Muscle of arm (tissue), 12 donors: ENCODE data around the gene PROCR. TPM values are rescaled to one million over a fixed set of nuclear protein-coding genes. Genes with fewer than 3 reads are reported as not detected.
"Not testable (repeated sequence)": the region's sequence is repeated elsewhere in the genome, so short reads cannot be mapped to it uniquely, and the experiment has no call there.

Experiments
- DNase-seq: peaks from one replicate; pipeline ENCODE4 v3.0.0-alpha.2; 2013
- polyA plus RNA-seq, 12 donors: library from polyadenylated mRNA; unstranded; fragments of 120-200 nt; gene quantifications; one replicate each; pipeline ENCODE4 v1.2.1, GENCODE V29; 2013; ENCODE audit not compliant: insufficient read length in 12 of 12

The PROCR gene
- polyA plus RNA-seq, 12 donors, result 30.2 to 55.4 (median 40.6) TPM; not detected in 1

- DNase-seq, result no peak
Observed at GRCh38 chr20:35155936-35156335, 15.9 kb upstream of the PROCR start.

DNA sequence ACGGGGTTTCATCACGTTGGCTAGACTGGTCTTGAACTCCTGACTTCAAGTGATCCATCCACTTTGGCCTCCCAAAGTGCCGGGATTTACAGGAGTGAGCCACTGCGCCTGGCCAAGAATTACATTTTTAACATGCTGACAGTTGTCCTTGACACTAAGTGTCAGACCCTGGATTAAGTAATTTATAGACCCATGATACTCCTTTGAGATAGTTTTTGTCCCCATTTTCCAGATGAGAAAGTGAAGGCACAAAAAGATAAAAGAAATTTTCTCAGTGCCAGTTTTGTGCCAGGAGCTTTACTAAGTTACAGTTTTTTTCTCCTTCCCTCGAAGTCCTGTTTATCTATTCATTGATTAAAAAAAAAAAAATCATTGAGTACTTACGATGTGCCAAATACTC, 14.9 kb upstream of the PROCR start:
- no peak for DNase-seq

- DNase-seq, result not testable (repeated sequence)
Observed at GRCh38 chr20:35160341-35160740, 11.5 kb upstream of the PROCR start.

DNA sequence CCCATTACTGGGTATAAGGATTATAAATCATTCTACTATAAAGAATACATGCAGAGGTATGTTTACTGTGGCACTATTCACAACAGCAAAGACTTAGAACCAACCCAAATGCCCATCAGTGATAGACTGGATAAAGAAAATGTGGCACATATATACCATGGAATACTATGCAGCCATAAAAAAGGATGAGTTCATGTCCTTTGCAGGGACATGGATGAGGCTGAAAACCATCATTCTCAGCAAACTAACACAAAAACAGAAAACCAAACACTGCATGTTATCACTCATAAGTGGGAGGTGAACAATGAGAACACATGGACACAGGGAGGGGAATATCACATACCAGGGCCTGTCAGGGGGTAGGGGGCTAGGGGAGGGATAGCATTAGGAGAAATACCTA, 7.3 kb upstream of the PROCR start:
- not testable (repeated sequence) for DNase-seq

GRCh38 chr20:35165221-35166185, 6.4 kb upstream of the PROCR start:
- DNase-seq, result no peak

DNA sequence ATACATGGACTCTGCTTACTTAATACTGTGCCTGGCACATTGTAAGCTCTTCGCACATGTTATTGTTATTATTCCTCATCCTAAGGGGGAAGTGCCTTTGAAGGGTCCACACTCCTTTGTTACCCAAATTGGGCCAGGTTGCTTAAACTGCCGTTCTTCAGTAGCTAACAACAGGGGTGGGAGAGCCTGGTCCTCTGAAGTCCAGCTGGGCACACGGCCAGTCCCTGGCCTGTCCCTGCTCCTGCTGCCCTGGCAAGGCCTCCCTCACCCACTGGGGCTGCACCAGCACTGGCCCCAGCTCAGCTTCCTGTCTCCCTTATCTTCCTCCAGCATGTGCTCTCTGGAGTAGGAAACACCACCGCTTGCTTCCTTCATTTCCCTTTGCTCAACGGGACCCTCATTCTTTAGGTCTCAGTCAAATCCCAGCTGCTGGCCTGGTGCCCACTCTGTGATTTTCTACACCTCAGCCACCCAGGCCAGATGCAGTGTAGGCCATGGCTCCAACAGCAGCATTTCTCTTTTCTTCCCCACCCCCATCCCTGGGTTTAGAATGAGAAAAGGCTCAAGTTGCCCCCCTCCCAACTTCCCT, 5.5 kb upstream of the PROCR start:
- DNase-seq, result no peak

GRCh38 chr20:35167787-35168186, 4.1 kb upstream of the PROCR start:
- no peak for DNase-seq

- not testable (repeated sequence) for DNase-seq
Observed at GRCh38 chr20:35168701-35169409, 3.0 kb upstream of the PROCR start.

DNA sequence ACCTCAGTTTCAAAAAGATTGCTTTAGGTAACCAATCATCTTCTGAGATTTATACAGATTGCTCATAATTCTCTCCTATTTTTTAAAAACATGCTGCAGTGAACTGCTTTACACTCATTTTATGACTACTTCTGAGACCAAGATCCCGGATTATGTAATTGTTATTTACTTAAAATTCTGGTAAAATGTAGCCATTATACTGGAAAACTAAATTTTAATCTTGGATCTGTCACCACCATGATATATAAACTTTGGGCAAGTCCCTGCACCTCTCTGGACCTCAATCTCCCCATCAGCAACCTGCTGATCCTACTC, 477 bp upstream of the PROCR start:
- DNase-seq, result no peak

GRCh38 chr20:35172434-35172806, 548 bp downstream of the PROCR start:
- no peak for DNase-seq

DNA sequence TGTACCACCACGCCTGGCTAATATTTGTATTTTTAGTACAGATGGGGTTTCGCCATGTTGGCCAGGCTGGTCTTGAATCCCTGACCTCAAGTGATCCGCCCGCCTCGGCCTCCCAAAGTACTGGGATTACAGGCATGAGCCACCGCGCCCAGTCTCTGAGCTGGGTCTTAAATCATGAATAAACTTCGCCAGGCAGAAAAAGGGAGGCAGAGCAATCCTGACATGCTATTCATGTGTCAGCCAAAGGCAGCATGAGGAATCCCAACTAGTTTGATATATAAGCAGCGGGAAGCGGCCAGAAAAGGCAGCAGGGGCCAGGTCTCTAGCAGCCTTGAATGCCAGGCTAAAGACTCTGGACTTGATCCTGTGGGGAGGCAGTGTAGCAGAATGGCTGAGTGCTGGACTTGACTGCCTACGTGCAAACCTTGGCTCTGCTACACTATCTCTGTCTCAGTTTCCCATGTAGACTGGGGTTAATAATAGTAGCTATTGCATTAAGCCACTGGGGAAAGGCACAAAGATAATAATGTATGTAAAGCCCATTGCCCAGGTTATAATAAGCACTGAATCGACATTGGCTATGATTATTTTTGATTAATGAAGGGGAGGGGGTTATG, 1.8 kb downstream of the PROCR start:
- no peak for DNase-seq

DNA sequence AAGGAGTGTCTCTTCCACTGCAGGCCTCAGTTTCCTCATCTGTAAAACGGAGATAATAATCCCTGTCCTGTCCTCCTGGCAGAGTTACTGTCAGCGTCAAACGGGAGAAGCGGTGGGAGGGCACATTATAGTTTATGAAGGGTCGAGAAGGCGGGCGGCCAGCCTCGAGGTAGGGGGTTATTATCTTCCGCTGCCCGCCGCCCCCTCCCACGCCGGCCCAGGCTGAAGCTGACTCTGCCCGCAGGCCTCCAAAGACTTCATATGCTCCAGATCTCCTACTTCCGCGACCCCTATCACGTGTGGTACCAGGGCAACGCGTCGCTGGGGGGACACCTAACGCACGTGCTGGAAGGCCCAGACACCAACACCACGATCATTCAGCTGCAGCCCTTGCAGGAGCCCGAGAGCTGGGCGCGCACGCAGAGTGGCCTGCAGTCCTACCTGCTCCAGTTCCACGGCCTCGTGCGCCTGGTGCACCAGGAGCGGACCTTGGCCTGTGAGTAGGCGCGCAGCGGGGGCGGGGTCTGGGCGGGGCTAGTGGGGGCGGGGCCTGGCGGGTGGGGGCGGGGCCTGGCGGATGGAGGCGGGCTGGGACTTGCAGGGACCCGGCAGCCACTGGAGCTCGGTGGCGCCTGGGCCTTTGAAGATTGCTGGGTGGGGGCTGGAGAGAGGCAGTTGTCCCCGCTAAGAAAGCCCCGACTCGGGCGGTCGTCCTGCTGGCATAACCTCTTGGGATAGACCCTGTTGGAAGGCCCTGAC, 2.8 kb downstream of the PROCR start:
- DNase-seq, result no peak

DNA sequence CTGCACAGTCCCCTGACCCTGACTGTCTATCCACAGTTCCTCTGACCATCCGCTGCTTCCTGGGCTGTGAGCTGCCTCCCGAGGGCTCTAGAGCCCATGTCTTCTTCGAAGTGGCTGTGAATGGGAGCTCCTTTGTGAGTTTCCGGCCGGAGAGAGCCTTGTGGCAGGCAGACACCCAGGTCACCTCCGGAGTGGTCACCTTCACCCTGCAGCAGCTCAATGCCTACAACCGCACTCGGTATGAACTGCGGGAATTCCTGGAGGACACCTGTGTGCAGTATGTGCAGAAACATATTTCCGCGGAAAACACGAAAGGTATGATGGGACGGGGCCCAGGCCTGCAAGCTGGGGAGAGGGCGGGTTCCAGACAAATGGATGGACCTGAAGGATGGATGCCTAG, 4.3 kb downstream of the PROCR start:
- DNase-seq, result no peak

DNA sequence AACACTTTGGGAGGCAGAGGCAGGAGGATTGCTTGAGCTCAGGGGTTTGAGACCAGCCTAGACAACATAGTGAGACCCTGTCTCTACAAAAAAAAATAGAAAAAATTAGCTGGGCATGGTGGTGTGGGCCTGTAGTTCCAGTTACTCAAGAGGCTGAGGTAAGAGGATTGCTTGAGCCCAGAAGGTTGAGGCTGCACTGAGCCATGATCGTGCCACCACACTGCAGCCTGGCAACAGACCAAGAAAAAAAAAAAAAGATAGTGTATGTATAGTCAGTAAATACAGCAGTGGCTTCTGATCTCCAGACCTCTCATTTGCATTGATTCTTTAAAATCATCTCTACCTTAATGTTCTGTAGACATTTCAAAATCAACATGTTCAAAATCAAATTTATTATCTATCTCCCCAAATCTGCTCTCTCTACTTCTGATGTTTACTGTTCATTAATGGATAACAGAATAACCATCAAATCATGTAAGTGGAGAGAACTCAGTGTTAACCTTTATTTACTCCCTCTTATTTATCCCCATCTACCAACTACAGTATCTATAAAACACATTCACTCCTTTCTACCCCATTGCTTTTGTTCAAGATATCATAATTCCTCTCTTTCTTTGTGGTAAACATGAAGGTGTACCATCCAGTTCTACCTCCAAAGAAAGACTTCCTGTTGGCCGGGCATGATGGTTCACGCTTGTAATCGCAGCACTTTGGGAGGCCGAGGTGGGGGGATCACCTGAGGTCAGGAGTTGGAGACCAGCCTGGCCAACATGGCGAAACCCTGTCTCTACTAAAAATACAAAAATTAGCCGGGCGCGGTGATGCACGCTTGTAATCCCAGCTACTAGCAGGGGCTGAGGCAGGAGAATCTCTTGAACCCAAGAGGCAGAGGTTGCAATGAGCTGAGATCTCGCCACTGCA, 7.7 kb downstream of the PROCR start:
- DNase-seq, result no peak

DNA sequence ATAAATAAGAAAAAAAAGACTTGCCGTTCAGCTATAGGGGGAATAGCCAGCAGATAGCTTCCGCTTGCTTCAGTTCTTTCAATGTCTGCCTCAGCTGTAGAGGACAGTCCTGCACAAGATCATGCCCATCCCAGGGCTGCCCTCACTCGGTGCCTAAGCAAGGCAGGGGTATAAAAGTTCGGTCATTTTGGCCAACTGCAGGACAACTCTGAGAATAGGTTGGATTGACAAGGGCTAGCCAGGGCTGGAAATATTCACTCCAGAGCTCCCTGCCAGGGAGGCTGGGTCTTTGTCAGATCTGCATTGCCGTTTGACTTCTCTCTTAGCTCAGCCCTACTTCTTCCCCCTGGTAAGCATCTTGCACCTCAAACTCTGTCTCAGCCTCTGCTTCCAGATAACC, 8.4 kb downstream of the PROCR start:
- no peak for DNase-seq

GRCh38 chr20:35181731-35182130, 9.9 kb downstream of the PROCR start:
- no peak for DNase-seq

DNA sequence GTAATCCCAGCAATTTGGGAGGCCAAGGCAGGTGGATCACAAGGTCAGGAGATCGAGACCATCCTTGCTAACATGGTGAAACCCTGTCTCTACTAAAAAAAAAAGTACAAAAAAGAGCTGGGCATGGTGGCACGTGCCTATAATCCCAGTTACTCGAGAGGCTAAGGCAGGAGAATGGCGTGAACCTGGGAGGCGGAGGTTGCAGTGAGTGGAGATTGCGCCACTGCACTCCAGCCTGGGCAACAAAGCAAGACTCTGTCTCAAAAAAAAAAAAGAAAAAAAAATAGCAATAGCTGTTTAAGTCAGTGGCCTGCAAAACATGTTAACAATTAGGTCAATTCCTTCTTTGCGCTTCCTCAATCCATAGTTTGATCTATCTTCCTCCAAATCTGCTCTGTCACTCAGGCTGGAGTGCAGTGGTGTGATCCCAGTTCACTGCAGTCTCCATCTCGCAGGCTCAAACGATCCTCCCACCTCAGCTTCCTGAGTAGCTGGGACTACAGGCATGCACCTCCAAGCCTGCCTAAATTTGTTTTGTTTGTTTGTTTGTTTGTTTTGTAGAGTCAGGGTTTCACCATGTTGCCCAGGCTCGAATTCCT, 14.9 kb downstream of the PROCR start:
- DNase-seq, result not testable (repeated sequence)

- no peak for DNase-seq
Observed at GRCh38 chr20:35187584-35188190, 15.8 kb downstream of the PROCR start.

DNA sequence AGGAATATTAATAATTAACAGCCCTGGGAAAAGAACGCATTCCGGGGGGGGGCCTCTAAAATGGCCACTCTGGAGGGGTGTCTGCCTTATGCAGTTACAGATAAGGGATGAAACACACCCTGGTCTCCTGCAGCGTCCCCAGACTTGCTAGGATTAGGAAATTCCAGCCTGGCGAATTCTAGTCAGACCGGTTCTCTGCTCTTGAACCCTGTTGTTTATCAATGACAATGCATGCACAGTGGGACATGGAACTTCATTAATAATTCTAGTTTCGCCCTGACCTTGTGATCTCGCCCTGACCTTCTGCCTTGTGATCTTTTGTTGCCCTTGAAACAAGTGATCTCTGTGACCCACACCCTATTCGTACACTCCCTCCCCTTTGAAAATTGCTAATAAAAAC, 17.4 kb downstream of the PROCR start:
- not testable (repeated sequence) for DNase-seq

GRCh38 chr20:35190556-35190955, 18.7 kb downstream of the PROCR start:
- DNase-seq, result no peak
